H1 (cell line): Measurements from ENCODE around the gene SPATA16. TPM values are rescaled to one million over a fixed set of nuclear protein-coding genes. Genes with fewer than 3 reads are reported as not detected.

Experiments
- SIN3A ChIP-seq, 2 experiments: IDR thresholded peaks in 1 of 2; conservative IDR thresholded peaks in 1 of 2; 2 replicates each; pipeline ENCODE4 v1.6.1; 2011 to 2012; ENCODE audit warnings: low read length in 2 of 2, improper control_type of control experiment in 1 of 2, low read depth in 1 of 2, mild to moderate bottlenecking in 1 of 2
- polyA plus RNA-seq, 7 experiments: library from polyadenylated mRNA; depleted of rRNA in 3 of 7; stranded (reverse) in 5 of 7; unstranded in 2 of 7; fragments of >200 nt in 5 of 7; fragments of 200-250 nt in 2 of 7; gene quantifications; 1 replicate in 5 of 7; 2 replicates in 1 of 7; 4 replicates in 1 of 7; pipeline versions ENCODE4 v1.2.1 to v1.2.3, GENCODE V29; 2011 to 2013; ENCODE audit warnings: missing spikeins in 2 of 7, mixed read lengths in 2 of 7
- total RNA-seq: library from RNA; stranded (reverse); fragmentation: NEBNext Ultra II Directional; extraction: Animal tissue kit (Norgen Biotek cat#: 25700); gene quantifications from 2 replicates; pipeline ENCODE4 v1.2.1, GENCODE V29; 2021
- TF ChIP-seq, protein P1 (sequence below): fragments of 300-600 bp; sonication (generic); IDR thresholded peaks from 2 replicates; pipeline ENCODE4 v1.7.1; 2012; ENCODE audit warnings: low read length, moderate library complexity, mild to moderate bottlenecking, inconsistent platforms; ENCODE audit not compliant: insufficient replicate concordance

SPATA16 gene
- total and polyA plus RNA-seq, 2 of the 8 experiments (the other 6 are each of a cell fraction or from before 2014, with no cell fraction given), result 0.05 to 2.7 TPM

- TF ChIP-seq SIN3A (conservative IDR thresholded peaks at IDR 0.05 in 1 of 2, IDR thresholded peaks at IDR 0.05 in 1 of 2; ENCODE audit: low read depth in 1 of 2, low read length in 2 of 2), result no peak
- TF ChIP-seq, protein P1, sequence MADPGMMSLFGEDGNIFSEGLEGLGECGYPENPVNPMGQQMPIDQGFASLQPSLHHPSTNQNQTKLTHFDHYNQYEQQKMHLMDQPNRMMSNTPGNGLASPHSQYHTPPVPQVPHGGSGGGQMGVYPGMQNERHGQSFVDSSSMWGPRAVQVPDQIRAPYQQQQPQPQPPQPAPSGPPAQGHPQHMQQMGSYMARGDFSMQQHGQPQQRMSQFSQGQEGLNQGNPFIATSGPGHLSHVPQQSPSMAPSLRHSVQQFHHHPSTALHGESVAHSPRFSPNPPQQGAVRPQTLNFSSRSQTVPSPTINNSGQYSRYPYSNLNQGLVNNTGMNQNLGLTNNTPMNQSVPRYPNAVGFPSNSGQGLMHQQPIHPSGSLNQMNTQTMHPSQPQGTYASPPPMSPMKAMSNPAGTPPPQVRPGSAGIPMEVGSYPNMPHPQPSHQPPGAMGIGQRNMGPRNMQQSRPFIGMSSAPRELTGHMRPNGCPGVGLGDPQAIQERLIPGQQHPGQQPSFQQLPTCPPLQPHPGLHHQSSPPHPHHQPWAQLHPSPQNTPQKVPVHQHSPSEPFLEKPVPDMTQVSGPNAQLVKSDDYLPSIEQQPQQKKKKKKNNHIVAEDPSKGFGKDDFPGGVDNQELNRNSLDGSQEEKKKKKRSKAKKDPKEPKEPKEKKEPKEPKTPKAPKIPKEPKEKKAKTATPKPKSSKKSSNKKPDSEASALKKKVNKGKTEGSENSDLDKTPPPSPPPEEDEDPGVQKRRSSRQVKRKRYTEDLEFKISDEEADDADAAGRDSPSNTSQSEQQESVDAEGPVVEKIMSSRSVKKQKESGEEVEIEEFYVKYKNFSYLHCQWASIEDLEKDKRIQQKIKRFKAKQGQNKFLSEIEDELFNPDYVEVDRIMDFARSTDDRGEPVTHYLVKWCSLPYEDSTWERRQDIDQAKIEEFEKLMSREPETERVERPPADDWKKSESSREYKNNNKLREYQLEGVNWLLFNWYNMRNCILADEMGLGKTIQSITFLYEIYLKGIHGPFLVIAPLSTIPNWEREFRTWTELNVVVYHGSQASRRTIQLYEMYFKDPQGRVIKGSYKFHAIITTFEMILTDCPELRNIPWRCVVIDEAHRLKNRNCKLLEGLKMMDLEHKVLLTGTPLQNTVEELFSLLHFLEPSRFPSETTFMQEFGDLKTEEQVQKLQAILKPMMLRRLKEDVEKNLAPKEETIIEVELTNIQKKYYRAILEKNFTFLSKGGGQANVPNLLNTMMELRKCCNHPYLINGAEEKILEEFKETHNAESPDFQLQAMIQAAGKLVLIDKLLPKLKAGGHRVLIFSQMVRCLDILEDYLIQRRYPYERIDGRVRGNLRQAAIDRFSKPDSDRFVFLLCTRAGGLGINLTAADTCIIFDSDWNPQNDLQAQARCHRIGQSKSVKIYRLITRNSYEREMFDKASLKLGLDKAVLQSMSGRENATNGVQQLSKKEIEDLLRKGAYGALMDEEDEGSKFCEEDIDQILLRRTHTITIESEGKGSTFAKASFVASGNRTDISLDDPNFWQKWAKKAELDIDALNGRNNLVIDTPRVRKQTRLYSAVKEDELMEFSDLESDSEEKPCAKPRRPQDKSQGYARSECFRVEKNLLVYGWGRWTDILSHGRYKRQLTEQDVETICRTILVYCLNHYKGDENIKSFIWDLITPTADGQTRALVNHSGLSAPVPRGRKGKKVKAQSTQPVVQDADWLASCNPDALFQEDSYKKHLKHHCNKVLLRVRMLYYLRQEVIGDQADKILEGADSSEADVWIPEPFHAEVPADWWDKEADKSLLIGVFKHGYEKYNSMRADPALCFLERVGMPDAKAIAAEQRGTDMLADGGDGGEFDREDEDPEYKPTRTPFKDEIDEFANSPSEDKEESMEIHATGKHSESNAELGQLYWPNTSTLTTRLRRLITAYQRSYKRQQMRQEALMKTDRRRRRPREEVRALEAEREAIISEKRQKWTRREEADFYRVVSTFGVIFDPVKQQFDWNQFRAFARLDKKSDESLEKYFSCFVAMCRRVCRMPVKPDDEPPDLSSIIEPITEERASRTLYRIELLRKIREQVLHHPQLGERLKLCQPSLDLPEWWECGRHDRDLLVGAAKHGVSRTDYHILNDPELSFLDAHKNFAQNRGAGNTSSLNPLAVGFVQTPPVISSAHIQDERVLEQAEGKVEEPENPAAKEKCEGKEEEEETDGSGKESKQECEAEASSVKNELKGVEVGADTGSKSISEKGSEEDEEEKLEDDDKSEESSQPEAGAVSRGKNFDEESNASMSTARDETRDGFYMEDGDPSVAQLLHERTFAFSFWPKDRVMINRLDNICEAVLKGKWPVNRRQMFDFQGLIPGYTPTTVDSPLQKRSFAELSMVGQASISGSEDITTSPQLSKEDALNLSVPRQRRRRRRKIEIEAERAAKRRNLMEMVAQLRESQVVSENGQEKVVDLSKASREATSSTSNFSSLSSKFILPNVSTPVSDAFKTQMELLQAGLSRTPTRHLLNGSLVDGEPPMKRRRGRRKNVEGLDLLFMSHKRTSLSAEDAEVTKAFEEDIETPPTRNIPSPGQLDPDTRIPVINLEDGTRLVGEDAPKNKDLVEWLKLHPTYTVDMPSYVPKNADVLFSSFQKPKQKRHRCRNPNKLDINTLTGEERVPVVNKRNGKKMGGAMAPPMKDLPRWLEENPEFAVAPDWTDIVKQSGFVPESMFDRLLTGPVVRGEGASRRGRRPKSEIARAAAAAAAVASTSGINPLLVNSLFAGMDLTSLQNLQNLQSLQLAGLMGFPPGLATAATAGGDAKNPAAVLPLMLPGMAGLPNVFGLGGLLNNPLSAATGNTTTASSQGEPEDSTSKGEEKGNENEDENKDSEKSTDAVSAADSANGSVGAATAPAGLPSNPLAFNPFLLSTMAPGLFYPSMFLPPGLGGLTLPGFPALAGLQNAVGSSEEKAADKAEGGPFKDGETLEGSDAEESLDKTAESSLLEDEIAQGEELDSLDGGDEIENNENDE, result no peak
These were observed 286.0 kb downstream of the SPATA16 start (continued) for GRCh38 chr3:172855037-172855436.
